TTC549 (cell line): ENCODE data around the gene TXNIP.

Experiments
- FAIRE-seq: peaks from 2 replicates; lab custom pipeline; 2012; peaks lifted over from hg19 to GRCh38; lab: Jason Lieb, UNC

TXNIP gene

GRCh38 chr1:146012703-146013558, 16.6 kb upstream of the TXNIP start:
- FAIRE-seq: peak; percentile 98

GRCh38 chr1:146010126-146010738, 13.9 kb upstream of the TXNIP start:
- no peak for FAIRE-seq

GRCh38 chr1:146007489-146008133, 11.2 kb upstream of the TXNIP start:
- FAIRE-seq: no peak

DNA sequence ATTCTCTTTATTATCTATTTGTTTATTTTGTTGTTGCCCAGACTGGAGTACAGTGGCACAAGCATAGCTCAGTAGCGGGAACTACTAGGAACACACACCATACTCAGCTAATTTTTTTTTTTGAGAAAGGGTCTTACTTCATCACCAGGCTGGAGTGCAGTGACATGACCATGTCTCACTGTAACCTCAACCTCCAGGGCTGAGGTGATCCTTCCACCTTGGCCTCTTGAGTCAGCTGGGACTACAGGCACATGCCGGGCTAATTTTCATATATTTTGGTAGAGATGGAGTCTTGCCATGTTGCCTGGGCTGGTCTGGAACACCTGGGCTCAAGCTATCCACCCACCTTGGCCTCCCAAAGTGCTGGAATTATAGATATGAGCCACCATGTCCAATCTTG, 5.3 kb upstream of the TXNIP start:
- FAIRE-seq: no peak

DNA sequence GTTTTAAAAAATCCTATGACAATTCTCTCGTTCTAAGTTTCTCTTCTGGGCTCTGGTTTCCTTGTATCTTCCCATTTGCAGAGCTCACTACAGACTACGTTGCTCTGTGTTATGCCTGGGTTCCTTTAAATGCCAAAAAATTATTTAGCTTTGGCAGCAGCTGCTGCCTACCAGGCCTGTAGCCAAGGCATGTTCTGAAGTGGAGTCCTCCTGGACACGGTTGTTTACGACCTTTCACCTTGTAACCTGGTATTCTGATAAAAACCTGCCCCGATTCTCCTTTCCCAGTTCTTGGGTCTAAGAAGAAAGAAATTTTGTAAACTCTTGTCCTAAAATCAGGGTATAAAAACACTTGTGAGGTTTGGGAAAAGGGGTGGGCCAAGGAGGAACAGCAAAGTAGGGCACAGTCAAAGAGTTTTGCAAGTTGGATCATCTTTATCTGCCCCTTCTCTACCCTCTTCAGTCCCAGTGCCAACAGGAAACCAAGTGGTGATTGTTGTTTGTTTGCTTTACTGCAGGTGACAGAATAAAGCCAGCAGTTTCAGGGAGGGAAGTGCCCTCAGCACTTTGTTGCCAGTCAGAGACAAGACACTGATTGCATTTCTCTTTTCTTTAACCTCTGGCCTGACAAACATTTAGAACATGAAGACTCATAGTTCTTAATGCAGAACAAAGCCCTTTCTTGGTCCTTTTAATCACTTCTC, 3.1 kb upstream of the TXNIP start:
- no peak for FAIRE-seq

- FAIRE-seq: no peak
These were observed 1.3 kb upstream of the TXNIP start for GRCh38 chr1:145997718-145998023.

- no peak for FAIRE-seq
These were observed 788 bp upstream of the TXNIP start for GRCh38 chr1:145997016-145997717.

- no peak for FAIRE-seq
These were observed 381 bp downstream of the TXNIP start for GRCh38 chr1:145995964-145996432.

DNA sequence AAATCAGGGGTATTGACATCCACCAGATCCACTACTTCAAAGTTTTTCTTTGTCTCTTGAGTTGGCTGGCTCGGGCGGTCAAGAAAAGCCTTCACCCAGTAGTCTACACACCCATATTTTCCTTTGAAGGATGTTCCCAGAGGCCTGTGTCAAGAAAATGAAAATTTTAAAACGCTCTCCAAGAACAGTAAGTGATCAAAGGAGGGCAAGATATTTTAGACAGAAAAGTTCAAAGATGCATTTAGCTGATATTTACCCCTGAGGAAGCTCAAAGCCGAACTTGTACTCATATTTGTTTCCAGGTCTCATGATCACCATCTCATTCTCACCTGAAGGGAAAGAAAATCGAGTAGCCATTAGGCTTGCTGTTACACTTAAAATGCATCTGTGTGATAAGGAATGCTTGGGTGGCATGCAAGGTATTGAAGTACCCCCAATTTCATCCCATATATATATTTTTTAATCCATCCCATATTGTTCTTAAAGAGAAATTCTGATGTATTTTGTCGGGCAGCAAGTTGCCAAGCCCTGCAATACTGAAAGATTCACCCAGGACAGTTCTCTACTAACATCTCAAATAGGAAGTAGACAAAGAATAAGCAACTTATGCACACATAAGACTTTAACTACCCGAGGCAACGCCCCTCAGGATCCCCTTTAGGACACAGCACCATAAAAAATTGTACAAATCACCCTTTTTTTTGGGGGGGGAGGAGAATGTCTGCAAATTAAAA, 1.1 kb downstream of the TXNIP start:
- no peak for FAIRE-seq

GRCh38 chr1:145994391-145995120, 1.8 kb downstream of the TXNIP start:
- no peak for FAIRE-seq

DNA sequence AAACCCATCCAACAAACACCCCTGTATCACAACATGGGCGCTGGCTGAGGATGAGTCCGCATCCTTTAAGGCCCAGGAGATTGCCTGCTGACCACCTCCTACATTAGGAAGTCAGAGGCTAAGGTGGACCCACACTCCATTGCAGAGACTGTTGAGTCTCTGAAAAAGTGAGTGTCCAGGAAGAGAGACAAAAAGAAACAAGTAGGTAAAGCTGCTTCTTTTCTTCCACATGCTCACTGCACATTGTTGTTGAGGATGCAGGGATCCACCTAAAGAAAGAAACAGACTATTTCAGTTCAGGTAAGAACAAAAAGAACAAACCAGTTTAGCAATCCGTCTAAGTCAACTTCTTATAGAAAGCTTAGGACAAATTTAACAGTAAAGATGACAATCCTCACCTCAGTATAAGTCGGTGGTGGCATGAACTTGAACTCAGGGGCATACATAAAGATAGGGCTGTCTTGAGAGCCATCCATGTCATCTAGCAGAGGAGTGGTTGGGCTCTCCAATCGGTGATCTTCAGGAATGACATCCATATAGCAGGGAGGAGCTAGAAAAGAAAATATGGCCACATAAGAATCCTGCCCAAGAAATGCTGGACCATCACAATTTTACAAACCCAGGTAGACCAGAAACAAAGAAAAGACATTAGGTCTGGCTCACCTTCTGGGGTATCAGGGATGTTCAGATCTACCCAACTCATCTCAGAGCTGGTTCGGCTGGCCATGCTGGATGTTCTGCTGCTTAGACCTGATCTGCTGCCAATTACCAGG, 2.6 kb downstream of the TXNIP start:
- no peak for FAIRE-seq

- FAIRE-seq: no peak
These were observed 3.3 kb downstream of the TXNIP start for GRCh38 chr1:145992958-145993617.

- FAIRE-seq: no peak
These were observed 3.9 kb downstream of the TXNIP start for GRCh38 chr1:145992502-145992936.

DNA sequence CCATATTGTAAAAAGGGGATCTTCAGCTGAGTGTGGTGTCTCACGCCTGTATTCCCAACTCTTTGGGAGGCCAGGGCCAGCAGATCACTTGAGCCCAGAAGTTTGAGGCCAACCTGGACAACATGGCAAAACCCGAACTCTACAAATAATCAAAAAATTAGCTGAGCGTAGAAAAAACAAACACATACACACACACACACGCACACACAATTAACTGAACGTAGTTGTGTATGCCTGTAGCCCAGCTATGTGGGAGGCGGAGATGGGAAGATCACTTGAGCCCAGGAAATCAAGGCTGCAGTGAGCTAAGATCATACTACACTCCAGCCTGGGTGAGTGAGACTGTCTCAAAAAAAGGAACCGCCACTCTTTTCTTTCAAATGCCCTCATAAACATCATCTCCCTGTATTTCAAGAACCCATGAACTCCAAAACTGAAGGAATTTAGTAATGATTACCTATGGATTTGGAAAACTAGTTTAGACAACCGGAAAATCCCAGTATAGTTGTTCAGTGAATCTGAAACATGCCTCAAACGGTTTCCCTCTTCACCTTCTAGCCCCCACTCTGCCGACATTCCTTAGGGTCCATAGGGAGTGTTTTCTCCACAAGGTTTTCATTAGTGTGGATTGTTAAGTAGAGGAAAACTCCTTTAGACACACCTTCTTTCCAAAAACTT, 4.5 kb downstream of the TXNIP start:
- FAIRE-seq: no peak

- no peak for FAIRE-seq
These were observed 6.0 kb downstream of the TXNIP start for GRCh38 chr1:145990249-145990855.

DNA sequence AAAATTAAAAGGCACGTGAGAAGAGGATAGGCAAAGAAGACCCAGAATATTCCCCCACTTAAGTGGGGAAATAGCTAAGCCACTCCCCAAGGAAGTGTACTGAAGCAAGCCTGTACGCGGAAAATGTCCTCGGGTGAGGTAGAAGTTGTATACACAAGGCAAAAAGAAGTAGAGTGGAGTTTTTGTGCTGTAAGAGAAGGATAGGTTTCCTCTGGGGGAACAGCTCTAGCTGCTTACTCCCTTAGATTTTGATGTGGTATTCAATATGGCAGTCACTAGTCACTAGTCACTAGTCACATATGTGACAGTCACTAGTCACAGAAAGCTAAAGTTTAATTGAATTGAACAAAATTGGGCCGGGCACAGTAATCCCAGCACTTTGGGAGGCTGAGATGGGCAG, 7.6 kb downstream of the TXNIP start:
- FAIRE-seq: no peak

GRCh38 chr1:145987926-145988325, 8.5 kb downstream of the TXNIP start:
- no peak for FAIRE-seq

GRCh38 chr1:145986551-145986950, 9.8 kb downstream of the TXNIP start:
- FAIRE-seq: no peak
